Upper lobe of right lung (tissue), 1 donor: Measurements from ENCODE around the gene AGXT2. TPM values are rescaled to one million over a fixed set of nuclear protein-coding genes. Genes with fewer than 3 reads are reported as not detected.
A peak's percentile ranks its signal among the peaks of the same experiment; 100 is the strongest.

ENCODE experiments used
- ATAC-seq: fragments of 200-7000 bp; cut with Tn5 transposase; one replicate; pipeline ENCODE4 v1.9.1; 2020; ENCODE audit warnings: mild to moderate bottlenecking, moderate library complexity
- DNase-seq: peaks from one replicate; pipeline ENCODE4 v3.0.0-alpha.2; 2020
- H3K27ac ChIP-seq: fragments of 200-600 bp; one replicate; pipeline ENCODE4 v1.8.0; 2022
- H3K27me3 ChIP-seq: fragments of 200-600 bp; one replicate; pipeline ENCODE4 v1.8.0; 2022; ENCODE audit warnings: mild to moderate bottlenecking
- H3K36me3 ChIP-seq: fragments of 200-600 bp; one replicate; pipeline ENCODE4 v1.8.0; 2022
- H3K4me1 ChIP-seq: fragments of 200-600 bp; one replicate; pipeline ENCODE4 v1.8.0; 2022
- H3K4me3 ChIP-seq: fragments of 200-600 bp; one replicate; pipeline ENCODE4 v1.8.0; 2022; ENCODE audit warnings: mild to moderate bottlenecking
- H3K9me3 ChIP-seq: fragments of 200-600 bp; one replicate; pipeline ENCODE4 v1.8.0; 2022
- intact Hi-C: fragments of 100-400 bp; cut with DNase I; formaldehyde crosslinking; loops from one replicate; pipeline ENCODE4 v1.11.0; 2022
- total RNA-seq: library from RNA; stranded (reverse); fragmentation: NEBNext Ultra II Directional; extraction: Animal tissue kit (Norgen Biotek cat#: 25700); gene quantifications from one replicate; pipeline ENCODE4 v1.2.1, GENCODE V29; 2021
- TF ChIP-seq, protein P1 (sequence below): fragments of 200-600 bp; IDR thresholded peaks from one replicate; pipeline ENCODE4 v1.8.0; 2022; ENCODE audit warnings: antibody characterized with exemption
- donor health status: DM: no; HTN: yes; CAD: no; lungs with severe emphysema.

AGXT2 gene
- total RNA-seq, 1 donor from 2014 or later = not detected

DNA sequence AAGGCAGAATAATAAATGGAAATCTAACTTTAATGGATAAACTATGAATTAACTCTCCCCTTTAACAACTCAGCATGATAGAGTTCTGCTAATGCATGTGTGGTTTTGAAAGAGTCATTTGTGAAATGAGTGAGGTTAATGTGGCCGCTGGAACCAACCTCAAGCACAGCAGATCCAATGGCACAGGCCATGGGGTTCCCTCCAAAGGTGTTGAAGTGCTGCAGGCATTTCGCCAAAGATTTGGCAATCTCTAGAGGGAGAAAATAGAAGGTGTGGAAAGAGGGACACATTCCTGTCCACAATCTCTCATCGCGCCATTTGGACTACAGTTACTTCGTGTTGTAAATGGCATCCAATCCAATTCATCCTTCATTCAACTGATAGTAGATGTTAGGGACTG lies 35.0 kb downstream of the AGXT2 start:
- no peaks in the 10 kb centered on the region for H3K36me3 ChIP-seq
- no peak overlapping the region for H3K4me3 ChIP-seq
- H3K27ac ChIP-seq = no peak overlapping the region
- TF ChIP-seq, protein P1, sequence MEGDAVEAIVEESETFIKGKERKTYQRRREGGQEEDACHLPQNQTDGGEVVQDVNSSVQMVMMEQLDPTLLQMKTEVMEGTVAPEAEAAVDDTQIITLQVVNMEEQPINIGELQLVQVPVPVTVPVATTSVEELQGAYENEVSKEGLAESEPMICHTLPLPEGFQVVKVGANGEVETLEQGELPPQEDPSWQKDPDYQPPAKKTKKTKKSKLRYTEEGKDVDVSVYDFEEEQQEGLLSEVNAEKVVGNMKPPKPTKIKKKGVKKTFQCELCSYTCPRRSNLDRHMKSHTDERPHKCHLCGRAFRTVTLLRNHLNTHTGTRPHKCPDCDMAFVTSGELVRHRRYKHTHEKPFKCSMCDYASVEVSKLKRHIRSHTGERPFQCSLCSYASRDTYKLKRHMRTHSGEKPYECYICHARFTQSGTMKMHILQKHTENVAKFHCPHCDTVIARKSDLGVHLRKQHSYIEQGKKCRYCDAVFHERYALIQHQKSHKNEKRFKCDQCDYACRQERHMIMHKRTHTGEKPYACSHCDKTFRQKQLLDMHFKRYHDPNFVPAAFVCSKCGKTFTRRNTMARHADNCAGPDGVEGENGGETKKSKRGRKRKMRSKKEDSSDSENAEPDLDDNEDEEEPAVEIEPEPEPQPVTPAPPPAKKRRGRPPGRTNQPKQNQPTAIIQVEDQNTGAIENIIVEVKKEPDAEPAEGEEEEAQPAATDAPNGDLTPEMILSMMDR = no peak
- H3K27me3 ChIP-seq = no peaks in the 10 kb centered on the region
- H3K4me1 ChIP-seq = no peaks in the 10 kb centered on the region
- H3K9me3 ChIP-seq = no peaks in the 10 kb centered on the region
- DNase-seq = no peak
- intact Hi-C loops = no loop called here
- peak; percentile 76 for ATAC-seq

DNA sequence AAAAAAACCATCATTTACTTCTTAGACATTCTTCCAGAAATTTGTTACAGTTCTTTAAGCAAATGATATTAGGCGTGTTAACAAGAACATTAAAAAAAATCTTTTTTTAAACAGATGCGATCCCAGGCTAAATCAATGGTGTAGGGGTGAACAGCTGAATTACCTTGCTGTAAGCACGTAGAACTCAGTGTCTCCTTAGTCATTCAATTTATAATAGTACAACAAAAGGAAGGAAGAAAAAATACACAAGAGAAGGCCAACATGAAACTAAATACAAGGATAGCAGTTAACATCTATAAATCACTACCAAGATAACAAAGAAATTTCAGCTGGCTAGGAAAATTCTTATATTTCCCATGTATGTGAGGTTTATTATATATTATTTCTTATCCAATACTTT lies 35.4 kb downstream of the AGXT2 start:
- Histone ChIP-seq H3K27me3 (no peaks in the 10 kb centered on the region), H3K36me3 (no peaks in the 10 kb centered on the region), H3K9me3 (no peaks in the 10 kb centered on the region), H3K4me1 (no peaks in the 10 kb centered on the region), H3K4me3 (no peak overlapping the region), H3K27ac (no peak overlapping the region)
- no peak for ATAC-seq
- TF ChIP-seq, protein P1 = no peak
- intact Hi-C loops = no loop called here
- DNase-seq = no peak

DNA sequence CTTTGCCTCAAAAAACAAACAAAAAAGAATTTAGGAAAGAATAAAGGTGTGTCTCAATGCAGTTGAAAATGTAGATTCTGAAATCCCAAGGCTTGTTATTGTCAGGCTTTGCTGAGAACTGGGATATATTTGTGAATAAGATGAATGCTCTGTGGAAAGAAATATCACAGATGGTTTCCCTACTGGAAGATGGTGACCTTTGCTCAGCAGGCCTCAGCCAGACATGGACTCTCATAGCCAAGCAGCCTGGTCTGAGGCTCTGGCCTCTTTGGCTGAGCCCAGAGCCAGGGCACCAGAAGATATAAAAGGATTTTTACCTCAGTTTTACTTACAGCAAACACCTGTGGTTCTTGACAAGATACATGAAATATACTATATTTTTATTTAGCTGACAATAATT lies 37.1 kb downstream of the AGXT2 start:
- H3K36me3 ChIP-seq = no peaks in the 10 kb centered on the region
- ATAC-seq = no peak
- H3K27ac ChIP-seq = no peak overlapping the region
- TF ChIP-seq, protein P1 = no peak
- H3K27me3 ChIP-seq = no peaks in the 10 kb centered on the region
- DNase-seq = no peak
- no peaks in the 10 kb centered on the region for H3K4me1 ChIP-seq
- intact Hi-C loops = no loop called here
- no peak overlapping the region for H3K4me3 ChIP-seq
- no peaks in the 10 kb centered on the region for H3K9me3 ChIP-seq

DNA sequence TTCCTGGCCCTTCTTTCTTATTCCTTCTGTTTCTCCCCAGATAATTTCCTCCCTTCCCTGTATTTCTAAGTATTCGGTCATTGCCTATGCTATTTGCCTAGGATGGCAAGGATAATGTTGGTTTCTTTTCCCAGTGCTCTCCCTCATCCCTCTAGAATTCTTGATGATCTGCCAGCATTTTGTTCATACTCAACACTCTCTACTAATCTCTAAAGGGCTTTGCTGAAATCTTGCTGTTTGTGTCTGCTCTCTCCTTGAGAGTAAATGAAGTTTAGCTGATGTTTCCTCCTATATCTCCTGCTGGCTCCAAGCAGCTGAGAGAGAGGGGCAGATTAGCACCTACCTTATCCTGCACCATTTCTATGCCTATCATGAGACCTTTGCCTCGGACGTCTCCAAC lies 38.1 kb downstream of the AGXT2 start:
- Histone ChIP-seq H3K4me3 (no peak overlapping the region), H3K9me3 (no peaks in the 10 kb centered on the region), H3K4me1 (no peaks in the 10 kb centered on the region), H3K36me3 (no peaks in the 10 kb centered on the region), H3K27me3 (no peaks in the 10 kb centered on the region), H3K27ac (no peak overlapping the region)
- intact Hi-C loops = no loop called here
- ATAC-seq (no peak), DNase-seq (no peak)
- TF ChIP-seq, protein P1 = no peak

DNA sequence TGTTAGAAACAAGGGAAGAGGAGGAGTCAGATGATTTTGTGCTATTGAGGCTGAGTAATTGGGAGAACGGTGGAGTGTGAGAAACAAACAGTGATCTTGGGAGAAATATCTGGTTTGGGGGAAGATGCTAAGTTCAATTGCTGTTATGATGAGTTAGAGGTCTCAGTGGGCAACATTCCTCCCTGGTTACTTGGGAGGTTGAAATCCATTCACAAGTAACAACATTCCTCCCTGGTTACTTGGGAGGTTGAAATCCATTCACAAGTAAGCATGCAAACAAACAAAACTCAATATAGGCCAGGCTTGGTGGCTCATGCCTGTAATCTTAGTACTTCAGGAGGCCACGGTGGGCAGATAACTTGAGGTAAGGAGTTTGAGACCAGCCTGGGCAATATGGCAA lies 38.7 kb downstream of the AGXT2 start:
- no peaks in the 10 kb centered on the region for H3K4me1 ChIP-seq
- intact Hi-C loops = no loop called here
- no peak overlapping the region for H3K27ac ChIP-seq
- no peak overlapping the region for H3K4me3 ChIP-seq
- DNase-seq = no peak
- H3K36me3 ChIP-seq = no peaks in the 10 kb centered on the region
- H3K27me3 ChIP-seq = no peaks in the 10 kb centered on the region
- H3K9me3 ChIP-seq = no peaks in the 10 kb centered on the region
- ATAC-seq = no peak
- TF ChIP-seq, protein P1 = no peak

DNA sequence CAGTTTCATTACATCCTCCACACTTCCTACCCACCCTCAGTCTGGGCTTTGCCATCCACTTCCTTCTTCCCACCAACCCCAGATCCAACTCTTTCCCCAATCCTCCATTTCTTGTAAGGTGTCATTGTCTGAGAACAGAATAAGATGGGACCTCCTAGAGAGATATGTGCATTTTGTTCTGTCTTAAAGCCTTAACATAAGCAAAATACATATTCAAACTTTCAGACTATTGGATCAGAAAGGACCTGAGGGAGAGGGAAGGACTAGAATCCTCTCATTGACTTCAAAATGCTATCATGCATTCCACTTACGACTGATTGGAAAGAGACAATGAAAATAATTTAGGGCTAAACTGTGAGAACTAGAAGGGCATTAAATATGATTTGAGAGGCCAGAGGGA lies 43.0 kb downstream of the AGXT2 start:
- Histone ChIP-seq H3K4me3 (no peak overlapping the region), H3K4me1 (no peaks in the 10 kb centered on the region), H3K27ac (no peak overlapping the region), H3K9me3 (no peaks in the 10 kb centered on the region), H3K36me3 (no peaks in the 10 kb centered on the region), H3K27me3 (no peaks in the 10 kb centered on the region)
- no peak for ATAC-seq
- intact Hi-C loops = no loop called here
- TF ChIP-seq, protein P1 = no peak
- no peak for DNase-seq
